HG03575 (cell line): ENCODE results near the gene CDC14B.

Experiments used
- ATAC-seq: cut with Tn5 transposase; IDR thresholded peaks from one replicate; pipeline ENCODE4 v1.9.1; 2021; ENCODE audit not compliant: unreplicated experiment, insufficient number of reproducible peaks, low FRiP score; ENCODE audit errors: extremely low read depth

The CDC14B gene

GRCh38 chr9:96493757-96494156 lies 125.9 kb downstream of the CDC14B start:
- no peak for ATAC-seq

- ATAC-seq: no peak
These were observed 126.6 kb downstream of the CDC14B start for GRCh38 chr9:96492993-96493531.

GRCh38 chr9:96491880-96492525 lies 127.6 kb downstream of the CDC14B start:
- ATAC-seq: no peak

GRCh38 chr9:96491079-96491879 lies 128.4 kb downstream of the CDC14B start:
- ATAC-seq: no peak

- no peak for ATAC-seq
These were observed 129.0 kb downstream of the CDC14B start for GRCh38 chr9:96490534-96491078.

GRCh38 chr9:96489482-96489979 lies 130.1 kb downstream of the CDC14B start:
- ATAC-seq: no peak

- ATAC-seq: no peak
These were observed 131.7 kb downstream of the CDC14B start for GRCh38 chr9:96487949-96488348.

GRCh38 chr9:96487029-96487396 lies 132.6 kb downstream of the CDC14B start:
- no peak for ATAC-seq

GRCh38 chr9:96486386-96487028 lies 133.1 kb downstream of the CDC14B start:
- ATAC-seq: no peak

GRCh38 chr9:96485280-96485679 lies 134.4 kb downstream of the CDC14B start:
- ATAC-seq: no peak

GRCh38 chr9:96484521-96484931 lies 135.1 kb downstream of the CDC14B start:
- ATAC-seq: peak; percentile 68

GRCh38 chr9:96483733-96484390 lies 135.8 kb downstream of the CDC14B start:
- no peak for ATAC-seq

- no peak for ATAC-seq
These were observed 136.4 kb downstream of the CDC14B start for GRCh38 chr9:96483197-96483596.

GRCh38 chr9:96482476-96482875 lies 137.2 kb downstream of the CDC14B start:
- ATAC-seq: no peak

- ATAC-seq: no peak
These were observed 138.9 kb downstream of the CDC14B start for GRCh38 chr9:96480736-96481135.

GRCh38 chr9:96478829-96479371 lies 140.7 kb downstream of the CDC14B start:
- no peak for ATAC-seq

GRCh38 chr9:96476591-96476990 lies 143.1 kb downstream of the CDC14B start:
- ATAC-seq: no peak

GRCh38 chr9:96476013-96476412 lies 143.6 kb downstream of the CDC14B start:
- no peak for ATAC-seq

- no peak for ATAC-seq
These were observed 151.9 kb downstream of the CDC14B start for GRCh38 chr9:96467784-96468183.
